H54 (cell line): ENCODE results near the gene AKAP1.

Experiments used
- DNase-seq: peaks from one replicate; pipeline ENCODE4 v3.0.0; 2011; ENCODE audit warnings: low spot score, mixed read lengths; ENCODE audit not compliant: insufficient read length
- FAIRE-seq: peaks from 3 replicates; lab custom pipeline; 2011; peaks lifted over from hg19 to GRCh38; lab: Jason Lieb, UNC
- POLR2A ChIP-seq: IDR thresholded peaks from 2 replicates; pipeline ENCODE4 v1.6.1; 2011; ENCODE audit warnings: low read depth, mild to moderate bottlenecking, low read length

Gene AKAP1

GRCh38 chr17:57062865-57063264 lies 22.2 kb upstream of the AKAP1 start:
- TF ChIP-seq POLR2A = no peak
- DNase-seq = no peak
- no peak for FAIRE-seq

DNA sequence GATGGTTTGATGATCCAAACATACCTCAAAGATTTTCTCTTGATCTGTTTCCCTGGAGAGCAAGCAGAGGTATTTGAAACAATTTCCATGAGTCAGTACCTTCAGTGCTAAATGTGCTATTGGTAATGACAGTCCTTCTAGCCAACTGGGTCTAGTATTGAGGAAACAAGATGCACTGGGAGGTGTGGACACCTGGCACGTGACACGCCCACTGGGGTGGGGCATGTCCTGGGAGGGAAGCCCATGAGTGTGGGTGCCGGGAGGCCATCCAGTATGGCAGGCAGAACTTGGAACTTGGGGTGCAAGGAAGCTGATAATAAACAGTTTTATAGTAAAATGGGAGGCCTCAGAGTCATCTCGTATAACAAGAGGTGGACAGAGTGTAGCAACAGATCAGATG lies 17.9 kb upstream of the AKAP1 start:
- FAIRE-seq (no peak), DNase-seq (no peak)
- TF ChIP-seq POLR2A = no peak

- DNase-seq (no peak), FAIRE-seq (no peak)
- TF ChIP-seq POLR2A = no peak
These were observed 17.3 kb upstream of the AKAP1 start for GRCh38 chr17:57067781-57068180.

DNA sequence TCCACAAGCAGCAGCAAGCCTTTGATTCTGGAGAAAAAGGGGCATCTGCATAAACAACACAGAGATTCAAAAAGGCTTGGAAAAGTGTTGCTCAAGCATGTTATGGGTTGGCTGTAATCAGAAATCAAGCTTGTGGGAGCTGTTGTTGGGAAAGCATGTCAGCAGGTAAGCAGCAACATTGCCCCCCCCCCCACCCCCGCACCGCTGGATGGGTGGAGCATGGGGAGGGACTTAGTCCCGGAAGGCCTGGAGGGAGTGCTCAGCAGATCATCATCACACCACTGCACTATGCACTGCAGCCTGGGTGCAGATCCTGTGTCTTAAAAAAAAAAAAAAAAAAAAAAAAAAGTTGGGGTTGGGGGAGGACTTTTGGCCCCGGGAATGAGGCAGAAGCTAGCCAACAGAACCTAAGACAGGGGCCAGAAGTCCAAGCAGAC lies 16.8 kb upstream of the AKAP1 start:
- DNase-seq (peak; percentile 34), FAIRE-seq (no peak)
- TF ChIP-seq POLR2A = no peak

DNA sequence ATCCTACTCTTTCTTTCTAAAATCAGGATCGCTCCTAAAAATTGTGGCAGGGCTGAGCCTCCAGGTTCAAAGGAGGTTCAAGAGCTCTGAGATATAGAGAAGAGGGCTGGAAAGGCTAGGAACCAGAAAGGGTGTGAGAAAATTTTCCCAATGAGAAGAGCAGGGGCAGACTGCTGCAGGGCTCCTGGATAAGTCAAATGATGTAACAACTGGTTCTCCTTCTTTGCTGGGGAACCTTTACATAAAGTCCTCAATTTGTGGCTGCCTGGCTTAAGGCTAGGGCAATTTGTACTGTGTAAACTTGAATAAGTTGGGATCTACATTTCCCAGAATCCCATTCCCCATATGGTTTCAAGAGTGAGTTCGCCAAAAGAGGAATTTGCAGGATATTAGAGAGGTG lies 16.3 kb upstream of the AKAP1 start:
- TF ChIP-seq POLR2A = no peak
- no peak for FAIRE-seq
- no peak for DNase-seq

DNA sequence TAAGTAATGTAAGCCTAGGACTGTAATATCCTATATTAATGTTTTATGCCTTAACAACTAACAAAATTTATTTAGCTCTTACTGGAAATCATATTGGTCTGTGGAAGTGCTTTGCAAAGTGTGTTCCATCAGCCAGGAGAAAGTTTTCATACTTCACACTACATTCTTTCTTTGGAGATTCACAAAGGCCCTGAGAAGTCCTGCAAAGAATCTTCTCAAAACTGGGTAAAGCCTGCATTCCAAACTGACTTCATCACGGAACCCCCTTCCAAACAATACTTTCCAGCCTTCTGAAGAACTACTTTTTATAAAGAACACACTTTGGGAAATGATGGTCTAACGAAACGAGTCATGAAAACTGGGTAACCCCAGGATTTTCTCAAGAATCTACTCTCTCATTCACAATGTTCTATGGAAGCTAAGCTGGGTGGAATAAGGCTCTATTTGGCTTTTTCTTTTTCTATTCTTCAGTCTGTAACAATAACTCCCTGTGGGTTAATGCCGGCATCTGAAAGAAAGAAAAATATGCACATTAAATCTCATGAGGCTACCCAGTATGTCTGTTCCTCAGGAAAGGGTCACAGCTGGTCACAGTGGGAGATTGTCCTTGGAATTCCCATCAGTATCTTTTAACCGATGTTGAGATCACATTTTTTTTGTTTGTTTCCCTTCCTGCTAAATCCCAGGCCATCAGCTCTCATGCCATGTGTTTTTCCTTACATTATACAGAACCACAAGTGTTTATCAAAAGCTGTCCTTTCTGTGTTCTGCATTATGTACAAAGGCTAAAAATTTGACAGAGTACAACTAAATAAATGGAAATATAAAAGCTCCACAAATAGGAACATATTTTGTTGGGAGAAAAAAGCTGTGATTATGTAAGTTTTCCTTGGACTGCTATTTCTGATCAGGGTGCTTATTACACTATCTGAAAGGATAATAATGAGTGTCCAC lies 12.8 kb upstream of the AKAP1 start:
- no peak for TF ChIP-seq POLR2A
- no peak for FAIRE-seq
- DNase-seq = no peak

DNA sequence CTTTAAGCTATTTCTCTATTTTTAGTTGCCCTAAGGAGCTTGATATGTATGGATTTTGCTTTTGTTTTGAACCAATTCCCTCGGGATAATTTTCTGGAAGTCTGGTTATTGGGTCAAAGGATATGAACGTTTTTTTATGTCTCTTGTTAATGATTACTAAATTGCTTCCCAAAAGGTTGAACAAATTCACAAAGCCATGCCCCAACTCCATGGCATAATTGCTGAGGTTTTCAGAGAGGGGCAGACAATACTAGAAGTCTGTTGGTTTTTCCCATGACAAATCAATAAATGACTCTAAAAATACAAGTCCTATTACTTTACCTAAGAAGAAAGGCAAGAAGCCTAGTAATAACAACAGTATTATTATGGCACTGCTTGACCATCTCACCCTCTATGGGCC lies 11.4 kb upstream of the AKAP1 start:
- FAIRE-seq (no peak), DNase-seq (no peak)
- no peak for TF ChIP-seq POLR2A

- DNase-seq = no peak
- no peak for TF ChIP-seq POLR2A
- FAIRE-seq = no peak
These were observed 9.9 kb upstream of the AKAP1 start for GRCh38 chr17:57075193-57075592.

- no peak for DNase-seq
- FAIRE-seq = no peak
- TF ChIP-seq POLR2A = no peak
These were observed 9.3 kb upstream of the AKAP1 start for GRCh38 chr17:57075785-57076184.

GRCh38 chr17:57077000-57077399 lies 8.0 kb upstream of the AKAP1 start:
- DNase-seq (no peak), FAIRE-seq (no peak)
- no peak for TF ChIP-seq POLR2A

GRCh38 chr17:57078274-57078673 lies 6.8 kb upstream of the AKAP1 start:
- DNase-seq (no peak), FAIRE-seq (no peak)
- no peak for TF ChIP-seq POLR2A

DNA sequence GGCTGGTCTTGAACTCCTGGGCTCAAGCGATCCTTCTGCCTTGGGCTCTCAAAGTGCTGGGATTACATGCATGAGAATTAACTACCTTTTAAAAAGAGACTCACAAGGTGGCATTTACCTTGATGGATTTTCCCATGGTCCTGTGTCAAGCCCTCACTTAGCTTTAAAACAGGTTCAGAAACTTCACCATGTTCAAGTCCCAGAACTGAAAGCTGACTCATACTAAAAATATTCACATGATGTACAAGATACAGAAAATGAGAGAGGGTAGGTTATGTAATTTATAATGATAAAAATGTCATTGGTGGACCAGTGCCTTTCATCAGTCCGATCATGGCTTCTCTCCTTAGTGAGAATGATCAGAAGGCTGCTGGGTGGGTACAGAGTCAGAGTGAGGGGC lies 4.3 kb upstream of the AKAP1 start:
- DNase-seq (peak; percentile 23), FAIRE-seq (no peak)

DNA sequence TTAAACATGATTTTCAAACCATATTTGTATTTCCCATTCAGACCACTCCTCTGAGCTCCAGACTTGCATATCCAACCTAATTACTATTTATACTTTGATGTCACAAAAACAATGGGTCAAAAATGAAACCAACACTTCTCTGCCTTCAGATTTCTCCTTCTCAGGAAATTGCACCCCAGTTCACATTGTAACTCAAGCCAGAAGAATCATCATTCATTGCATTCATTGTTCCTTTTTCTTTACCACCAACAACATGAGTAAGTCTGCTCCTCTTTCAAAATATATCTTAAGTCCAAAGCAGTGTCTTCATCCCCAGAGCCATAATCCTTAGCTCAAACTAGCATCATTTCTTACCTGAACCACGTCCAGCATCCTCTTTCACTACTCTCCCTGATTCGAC lies 2.6 kb upstream of the AKAP1 start:
- DNase-seq (no peak), FAIRE-seq (no peak)
- TF ChIP-seq POLR2A = no peak

More for the DNA sequence above, 4.3 kb upstream of the AKAP1 start:
- TF ChIP-seq POLR2A = no peak

DNA sequence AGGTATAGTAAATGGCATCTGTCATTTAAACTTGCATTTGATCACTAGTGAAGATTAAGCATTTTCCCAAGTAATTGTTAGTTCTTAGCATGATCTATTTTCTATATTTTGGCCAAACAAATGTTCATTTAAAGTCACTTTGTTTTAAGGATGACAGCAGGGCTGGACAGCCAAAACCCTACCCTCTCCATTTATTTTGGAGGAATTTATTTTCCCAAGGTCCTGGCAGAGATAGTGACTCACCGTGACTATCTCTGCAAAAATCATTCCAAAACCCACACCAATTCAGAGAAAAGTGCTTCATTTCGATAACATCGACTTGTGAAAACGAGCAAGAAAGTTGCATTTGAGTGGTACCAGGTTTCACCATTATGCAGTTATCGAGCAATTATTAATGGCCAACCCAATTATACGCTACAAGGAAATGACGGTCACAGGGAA lies 665 bp upstream of the AKAP1 start:
- FAIRE-seq (no peak), DNase-seq (no peak)
- TF ChIP-seq POLR2A = no peak

DNA sequence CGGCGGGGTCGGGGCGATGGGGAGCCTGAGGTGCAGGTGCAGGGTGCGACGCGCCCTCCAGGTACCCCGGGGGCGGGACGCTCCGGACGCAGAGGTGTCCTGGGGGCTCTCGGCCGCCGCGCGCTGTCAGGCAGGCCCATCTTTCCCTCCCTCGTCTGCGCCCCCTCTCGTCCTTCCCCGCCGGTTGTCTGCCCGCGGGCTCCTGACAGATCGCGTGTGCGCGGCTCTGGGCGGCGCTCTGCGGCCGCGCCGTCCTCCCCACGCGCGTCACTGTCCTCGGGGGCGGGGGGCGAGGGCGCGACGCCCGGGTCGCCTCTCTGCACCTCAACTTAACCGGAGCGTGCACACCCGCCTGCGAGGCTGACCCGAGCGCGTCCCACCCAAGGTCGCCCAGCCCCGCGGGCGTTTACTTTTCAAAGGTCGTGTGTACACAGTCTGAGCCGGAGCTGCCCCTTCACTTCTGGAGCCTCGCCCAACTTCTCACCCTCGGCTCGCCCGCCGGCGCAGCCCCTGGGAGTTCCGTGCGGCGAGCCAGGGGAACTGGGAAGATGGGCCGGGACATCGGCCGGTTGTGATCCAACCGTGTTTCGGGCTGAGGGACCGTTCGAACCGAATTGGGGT lies 512 bp downstream of the AKAP1 start:
- FAIRE-seq (no peak), DNase-seq (peak; percentile 57)
- TF ChIP-seq POLR2A = no peak
